GM21515 (cell line): Measurements from ENCODE around the gene DHRS2.

Experiments
- ATAC-seq: cut with Tn5 transposase; IDR thresholded peaks from one replicate; pipeline ENCODE4 v1.9.1; 2021; ENCODE audit not compliant: unreplicated experiment

Gene DHRS2

DNA sequence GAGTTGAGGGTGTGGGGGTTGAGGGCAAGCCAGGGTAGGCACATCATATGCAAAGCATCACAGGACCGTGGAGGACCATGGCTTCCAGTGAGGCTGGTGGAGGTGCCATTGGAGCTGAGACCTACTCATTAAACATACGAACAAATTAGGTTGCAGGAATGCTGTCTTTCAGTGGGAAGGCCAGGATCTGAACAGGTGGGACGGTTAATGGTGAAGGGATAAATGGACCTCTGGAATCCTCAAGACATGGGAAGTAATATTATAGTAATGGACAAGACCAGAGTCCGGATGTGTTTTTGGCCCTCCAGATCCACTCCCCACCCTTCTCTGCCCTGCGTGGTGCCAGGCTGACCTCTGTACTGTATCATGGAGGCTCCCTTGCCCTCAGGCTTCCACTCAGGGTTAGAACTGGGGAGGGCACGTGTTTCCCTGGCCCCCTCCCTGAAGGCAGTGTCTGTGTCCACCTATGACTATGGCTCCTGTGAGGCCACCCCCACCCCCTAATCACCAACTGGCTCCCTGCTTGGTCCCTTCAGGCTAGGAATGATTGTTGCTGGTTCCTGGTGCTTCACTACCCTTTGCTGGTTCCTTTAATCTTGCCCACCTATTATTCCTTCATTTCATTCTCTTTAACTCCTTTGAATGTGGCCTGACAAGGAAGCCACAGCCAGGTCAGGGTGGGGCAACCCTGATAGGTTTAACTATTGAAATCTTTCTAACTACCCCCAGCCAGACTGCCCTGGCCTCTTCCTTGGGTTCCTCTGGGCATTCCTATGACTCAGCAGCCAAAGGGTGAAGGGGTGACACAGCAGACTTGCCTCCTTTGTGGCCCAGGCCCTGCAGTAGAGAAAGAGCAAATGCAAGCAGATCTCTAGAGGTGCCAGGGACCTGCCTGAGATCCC, 10.7 kb downstream of the DHRS2 start:
- ATAC-seq: no peak

DNA sequence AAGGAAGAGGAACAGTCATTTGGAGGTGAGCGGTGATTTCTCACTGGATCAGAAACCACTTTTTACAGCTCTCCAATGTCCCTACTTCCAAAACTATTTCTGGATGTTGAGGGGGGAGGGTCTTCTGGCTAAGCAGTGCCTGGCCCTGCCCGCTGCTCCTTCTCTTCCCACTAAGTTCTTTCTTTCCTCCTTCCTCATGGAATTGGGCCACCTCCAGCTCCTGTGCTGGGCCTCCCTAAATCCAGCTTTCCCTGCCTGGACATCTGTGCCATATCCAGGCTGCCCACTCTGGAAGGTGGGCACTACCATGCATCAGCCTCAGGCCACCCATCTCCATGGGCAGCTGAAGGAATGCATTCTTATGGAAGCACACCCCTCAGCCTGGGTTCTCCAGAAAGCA, 11.5 kb downstream of the DHRS2 start:
- ATAC-seq: no peak

DNA sequence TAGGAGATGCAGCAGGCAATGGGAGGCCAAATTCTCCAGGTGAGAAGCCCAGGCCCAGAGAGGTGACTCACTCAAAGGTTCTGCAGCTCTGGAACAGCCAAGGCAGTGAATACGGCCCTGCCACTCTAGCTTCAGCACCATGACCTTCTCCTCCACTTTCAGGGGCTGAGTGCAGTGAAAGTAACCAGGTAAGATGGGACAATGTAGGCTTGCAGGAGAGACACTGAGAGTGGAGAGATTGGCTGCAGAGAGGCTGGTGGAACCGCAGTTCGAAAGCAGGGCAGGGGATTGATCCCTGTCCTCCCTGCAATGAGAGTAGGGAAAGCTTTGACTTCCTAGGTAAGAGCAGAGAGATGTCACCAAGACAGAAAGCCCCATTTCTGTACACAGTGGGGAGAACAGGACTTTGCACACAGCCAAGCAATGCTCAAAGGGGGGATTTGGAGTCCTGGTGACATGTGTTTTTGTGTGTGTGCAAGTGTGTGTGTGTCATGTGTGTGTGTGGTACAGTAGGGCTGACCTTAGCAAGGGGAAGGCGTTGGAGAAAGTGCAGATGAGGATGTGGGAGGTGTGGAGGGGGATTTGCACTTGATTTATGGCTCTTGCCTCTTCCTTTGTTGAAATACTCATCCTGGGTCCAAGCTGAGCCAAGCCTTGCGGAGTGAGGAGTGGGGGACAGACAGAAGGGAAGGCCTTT, 12.7 kb downstream of the DHRS2 start:
- ATAC-seq: no peak

DNA sequence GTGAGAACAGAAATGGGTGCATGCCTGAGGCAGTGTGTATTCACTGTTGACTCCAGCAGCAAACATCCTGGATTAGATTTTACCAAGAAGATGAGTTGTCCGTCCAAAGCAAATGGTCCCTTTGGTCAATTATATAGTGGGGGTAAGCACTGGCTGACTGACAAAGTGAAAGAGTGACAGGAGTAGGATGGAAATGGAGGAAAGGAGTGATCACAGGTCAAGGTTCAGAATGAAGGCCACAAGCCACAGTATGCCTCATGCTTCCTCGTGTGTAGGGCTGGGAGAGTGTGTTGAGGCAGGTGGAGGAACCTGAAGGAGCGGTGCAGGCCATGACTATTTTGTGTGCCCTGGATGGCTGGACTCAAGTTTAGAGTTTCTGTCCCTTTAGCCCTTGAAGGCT, 14.3 kb downstream of the DHRS2 start:
- ATAC-seq: no peak

DNA sequence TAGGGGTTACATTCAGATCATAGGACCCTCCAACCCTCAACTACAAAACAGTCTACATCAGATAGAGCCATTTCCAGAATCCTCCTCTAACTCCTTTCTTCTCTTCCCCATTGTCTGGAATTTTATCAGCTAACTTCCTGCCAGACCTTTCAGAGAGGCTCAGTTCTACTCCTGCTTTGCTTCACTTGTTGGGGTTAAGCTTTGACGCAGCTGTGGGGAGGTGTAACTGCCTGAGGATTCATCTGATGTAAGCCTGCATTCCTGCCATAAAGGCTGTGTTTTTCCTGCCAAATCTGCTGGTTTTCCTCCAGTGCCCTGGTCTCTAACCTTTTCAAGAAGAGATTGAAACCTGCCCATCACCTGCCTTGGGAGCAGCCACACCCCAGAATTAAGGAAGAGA, 16.9 kb downstream of the DHRS2 start:
- no peak for ATAC-seq

DNA sequence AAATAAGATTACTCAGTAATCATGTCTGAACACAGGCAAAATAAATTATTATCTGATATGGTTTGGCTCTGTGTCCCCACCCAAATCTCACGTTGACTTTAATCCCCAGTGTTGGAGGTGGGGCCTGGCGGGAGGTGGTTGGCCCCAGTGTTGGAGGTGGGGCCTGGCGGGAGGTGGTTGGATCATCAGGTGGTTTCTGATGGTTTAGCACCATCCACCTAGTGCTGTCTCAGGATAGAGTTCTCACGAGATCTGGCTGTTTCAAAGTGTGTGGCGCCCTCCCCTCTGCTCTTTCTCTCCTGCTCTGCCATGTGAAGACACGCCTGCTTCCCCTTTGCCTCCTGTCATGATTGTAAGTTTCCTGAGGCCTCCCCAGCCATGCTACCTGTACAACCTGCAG, 18.1 kb downstream of the DHRS2 start:
- no peak for ATAC-seq

DNA sequence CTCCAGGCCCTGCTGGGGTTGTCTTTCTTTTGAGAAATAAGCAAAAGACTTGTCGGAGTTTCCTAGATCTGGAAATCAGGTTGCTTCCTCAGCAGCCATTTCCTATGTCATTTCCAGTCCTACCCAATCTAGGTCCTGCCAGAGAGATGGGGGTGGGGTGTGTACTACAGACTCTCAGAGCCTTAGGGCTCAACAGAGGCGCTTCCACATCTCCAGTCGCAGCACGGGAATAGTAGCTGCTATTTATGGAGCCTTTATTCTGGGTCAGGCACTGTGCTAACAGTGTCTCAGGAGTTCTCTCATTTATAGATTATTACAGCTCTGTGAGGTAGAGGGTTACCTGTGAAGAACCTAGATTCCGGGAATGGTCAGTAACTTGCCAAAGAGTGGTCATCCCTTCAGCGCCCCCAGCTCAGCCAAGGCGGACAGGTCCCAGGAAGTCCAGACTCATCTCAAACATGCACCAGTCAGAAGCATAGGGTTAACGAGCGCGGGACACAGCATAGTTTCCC, 21.9 kb downstream of the DHRS2 start:
- ATAC-seq: no peak

DNA sequence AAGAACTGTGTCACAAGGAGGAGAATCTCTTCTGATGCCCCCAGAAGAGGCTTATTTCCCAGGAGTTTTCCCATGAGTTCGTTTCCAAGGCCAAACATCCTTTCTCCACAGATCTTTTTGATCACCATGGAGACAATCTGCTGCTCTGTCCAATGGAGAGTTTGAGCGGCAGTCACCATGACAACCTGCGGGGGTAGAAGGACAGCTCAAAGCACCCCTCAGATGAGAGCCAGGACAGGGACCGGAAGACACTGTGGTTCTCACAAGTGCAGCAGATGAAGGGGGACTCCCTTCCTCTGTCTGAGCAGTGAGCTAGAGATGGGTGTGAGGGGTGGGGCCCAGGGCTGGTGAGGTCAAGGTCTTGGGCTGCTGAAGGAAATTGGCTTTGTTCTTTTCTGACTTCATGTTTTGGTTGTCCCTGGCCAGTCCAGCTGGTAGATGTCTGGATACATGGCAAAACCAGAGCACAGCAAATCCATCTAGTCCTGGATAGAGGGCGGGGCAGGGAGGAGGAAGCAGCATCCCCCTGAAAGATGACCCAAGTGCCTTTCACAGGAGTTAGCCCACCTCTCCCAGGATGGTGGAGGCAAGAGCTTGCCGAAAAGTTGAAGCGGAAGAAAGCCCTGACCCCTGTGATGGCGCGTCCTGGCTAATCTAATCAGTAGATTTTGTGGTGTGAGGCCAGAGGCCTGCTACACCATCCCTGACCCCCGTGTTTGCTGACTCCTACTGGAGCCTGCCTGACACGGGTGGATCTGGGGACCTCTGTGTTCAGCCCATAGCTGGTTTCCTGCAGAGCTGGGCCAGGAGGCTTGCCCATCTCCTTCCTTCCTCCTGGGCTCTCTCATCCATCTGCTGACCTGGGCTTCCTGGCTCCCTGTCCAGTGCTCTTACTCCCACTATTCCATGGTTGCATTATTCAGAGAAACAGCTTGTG, 24.4 kb downstream of the DHRS2 start:
- ATAC-seq: no peak

DNA sequence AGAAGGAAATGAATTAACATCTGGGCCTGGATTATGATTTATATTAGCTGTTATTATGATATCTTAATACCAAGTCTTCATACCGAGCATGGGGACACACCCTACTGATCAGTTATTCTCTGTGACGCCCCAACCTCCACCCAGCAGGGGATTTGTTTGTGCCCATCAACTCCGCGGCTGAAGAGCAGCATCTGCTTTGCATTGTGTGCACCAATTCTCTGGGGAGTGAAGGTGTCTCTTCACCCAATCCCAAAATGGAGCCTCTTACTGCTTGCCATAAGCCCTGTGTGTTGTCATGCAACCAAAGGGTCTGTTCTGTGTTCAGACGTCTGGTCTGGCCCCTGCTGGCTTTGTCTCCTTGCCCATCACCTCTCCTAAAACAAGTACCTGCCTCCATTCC, 25.4 kb downstream of the DHRS2 start:
- ATAC-seq: no peak

DNA sequence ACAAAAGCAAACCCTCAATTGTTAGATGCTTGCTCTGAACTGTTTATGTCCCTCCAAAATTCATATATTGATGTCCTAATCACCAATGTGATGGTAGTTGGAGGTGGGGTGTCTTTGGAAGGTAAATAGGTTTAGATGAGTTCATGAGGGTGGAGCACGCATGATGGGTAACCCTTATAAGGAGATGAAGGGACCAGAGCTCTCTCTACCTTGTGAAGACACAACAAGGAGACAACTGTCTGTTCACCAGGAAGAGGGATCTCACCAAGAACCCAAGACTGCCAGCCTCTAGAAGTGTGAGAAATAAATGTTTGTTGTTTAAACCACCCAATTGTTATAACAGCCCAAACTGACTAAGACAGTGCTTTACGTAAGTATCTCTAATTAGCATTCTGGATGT, 27.0 kb downstream of the DHRS2 start:
- no peak for ATAC-seq

DNA sequence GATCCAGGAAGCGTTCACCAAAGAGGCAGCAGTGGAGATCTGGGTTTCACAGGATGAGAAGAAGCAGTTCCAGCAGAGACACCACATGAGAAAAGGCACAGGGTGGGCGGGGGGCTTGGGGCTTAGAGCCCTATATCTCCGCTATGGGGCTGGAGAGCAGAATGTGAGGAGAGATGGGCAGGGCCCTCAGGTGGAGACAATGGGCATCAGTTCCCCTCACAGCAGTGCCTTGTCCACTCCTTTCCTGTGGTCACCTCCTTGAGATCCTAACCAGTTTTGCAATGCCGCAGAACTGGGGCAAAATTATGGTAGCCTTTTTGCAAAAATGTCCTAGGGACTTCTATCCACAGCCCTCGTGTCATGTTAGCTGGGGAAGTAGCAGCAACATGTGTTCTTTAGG, 27.5 kb downstream of the DHRS2 start:
- no peak for ATAC-seq

DNA sequence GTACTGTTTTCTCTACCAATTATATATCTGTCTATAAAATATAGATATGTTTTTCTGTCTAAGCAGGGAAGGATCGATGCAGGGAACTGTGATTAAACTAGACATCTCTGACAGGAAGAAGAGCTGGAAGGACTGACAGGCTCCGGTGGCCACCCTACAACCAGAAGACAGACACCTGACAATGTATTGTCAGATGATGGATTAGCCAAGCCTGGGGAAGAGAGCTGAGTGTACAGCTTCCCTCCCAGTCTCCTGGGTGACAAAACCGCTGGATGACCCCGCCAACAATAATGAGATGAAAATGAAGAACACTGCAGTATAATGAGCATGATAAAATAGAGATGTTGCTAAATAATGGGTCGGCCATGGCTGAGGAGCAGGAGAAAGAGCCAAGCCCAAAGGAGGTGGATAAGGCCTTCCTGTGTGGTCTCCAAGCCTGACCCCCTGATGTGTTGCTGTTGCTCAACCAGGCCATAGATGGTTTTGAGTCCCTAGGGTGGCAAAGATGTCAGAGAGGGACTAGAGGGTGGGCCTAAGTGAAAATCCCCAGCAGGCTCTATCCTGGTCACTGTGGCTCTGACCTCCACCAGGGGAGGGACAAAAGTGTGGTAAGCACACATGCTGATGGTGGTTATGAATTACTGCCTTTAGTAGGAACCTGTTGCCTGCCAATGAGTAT, 28.2 kb downstream of the DHRS2 start:
- ATAC-seq: no peak

DNA sequence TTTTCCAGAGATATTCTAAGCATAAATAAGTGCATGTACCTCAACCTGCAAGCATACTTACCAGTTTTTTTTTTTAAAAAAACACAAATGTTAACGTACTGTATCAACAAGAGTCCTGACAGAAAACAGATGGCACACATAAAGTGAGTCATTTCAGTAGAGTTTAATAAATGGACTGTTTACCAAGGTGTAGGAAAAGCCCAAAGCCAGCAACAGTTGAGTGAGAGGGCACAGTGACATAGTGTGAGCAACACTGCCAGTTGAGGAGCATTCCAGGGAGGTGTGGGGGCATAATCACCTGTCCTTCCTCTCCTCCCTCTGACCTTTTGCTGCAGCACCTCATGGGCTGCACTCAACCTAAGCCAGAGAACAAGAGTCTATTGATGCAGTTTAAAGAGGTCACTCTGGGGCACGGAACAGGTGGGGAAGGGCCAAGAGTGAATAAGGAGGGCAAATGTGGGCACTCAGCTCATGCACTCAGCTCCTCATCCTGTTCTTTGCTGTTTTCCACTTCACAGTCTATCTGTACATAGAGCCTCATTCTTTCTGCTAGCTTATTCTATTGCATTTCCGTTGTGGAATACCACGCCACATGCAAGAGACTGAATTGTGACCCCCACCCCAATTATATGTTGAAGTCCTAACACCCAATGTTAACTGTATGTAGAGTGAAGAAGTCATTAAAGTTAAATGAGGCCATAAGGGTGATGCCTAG, 29.3 kb downstream of the DHRS2 start:
- ATAC-seq: no peak

DNA sequence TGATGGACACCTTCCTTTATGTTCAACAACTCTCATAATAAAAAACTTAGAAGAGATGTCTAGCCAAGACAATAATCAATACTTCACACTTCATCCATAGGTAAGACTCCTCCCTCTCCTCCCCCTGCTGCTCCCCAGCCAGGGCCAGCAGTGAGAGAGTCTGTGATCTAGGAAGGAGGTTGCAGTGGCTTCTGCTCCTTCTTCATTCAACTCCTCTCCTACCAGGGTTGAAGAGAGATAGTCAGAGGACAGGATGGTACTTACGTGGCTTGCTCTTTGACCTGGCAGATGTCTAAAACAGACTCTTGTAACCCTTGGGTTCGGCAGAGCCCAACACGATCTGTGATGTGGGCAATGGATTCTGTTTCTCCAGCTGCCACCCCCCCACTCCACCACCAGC, 31.0 kb downstream of the DHRS2 start:
- no peak for ATAC-seq

DNA sequence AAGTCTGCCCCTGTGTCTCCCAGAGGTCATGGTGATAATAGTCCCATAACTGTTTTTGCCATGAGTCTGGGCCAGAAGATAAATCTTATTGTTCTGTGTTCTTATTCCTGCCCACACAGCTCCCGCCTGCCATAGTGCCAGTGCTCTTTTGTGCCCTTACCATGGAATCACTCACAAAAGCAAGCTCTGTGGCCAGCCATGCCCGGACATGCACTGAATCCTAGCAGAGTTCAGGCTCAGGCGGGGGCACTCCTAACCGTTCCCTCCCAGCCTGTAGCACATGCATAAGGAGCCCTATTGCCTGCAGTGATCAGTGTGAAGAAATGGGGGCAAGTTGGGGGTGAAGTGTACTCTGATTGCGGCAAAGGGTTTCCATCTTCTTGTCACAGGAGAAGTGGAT, 33.3 kb downstream of the DHRS2 start:
- ATAC-seq: no peak

DNA sequence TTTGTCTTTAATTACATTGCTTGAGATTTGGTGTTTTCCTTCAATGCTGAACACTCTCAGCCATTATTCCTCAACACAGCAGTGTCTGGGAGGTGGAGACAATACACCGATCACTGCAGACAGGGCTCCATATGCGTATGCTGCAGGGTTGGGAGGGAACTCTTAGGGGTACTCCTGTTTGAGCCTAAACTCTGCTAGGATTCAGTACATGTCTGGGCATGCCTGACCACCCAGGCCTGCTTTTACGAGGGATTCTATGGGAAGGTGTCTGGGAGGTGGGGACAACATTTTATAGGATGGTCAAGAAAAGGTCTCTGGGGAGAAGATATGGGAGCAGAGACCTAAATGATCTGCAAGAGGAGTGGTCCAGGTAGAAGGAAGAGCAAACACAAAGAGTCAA, 34.3 kb downstream of the DHRS2 start:
- no peak for ATAC-seq

DNA sequence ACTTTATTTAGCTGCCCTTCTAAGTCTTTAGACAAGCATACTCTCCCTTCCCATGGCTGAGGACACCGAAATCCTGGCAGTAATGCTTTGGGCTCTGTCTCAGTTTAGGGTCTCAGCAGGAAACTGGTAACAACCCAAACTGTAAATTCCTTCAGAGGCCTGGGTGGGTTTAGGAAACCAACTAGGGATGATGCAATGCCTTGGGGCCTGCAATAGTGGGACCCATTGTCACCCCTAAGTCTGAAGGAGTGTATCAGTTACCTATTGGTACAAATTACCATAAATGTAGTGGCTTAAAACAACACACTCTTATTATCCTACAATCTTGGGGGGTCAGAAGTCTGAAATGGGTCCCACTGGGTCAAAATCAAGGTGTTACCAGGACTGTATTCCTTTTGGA, 36.0 kb downstream of the DHRS2 start:
- no peak for ATAC-seq

DNA sequence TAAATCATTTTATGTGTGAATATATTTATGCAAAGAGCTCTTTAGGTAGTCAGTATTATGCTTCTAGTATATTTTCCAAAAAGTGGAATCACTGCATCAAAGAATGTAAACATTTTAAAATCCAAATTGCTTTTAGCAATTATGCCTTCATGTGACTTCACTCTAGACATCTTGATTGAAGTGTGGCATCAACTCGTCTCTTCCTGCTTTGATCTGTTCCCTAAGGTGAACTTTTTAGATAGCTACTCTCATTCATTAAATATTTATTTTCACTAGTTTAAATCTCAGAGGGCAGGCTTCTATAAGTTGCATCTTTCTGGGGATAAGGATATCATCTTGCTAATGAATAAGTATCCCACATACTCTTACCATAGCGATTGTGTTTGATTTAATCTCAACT, 39.2 kb downstream of the DHRS2 start:
- no peak for ATAC-seq

DNA sequence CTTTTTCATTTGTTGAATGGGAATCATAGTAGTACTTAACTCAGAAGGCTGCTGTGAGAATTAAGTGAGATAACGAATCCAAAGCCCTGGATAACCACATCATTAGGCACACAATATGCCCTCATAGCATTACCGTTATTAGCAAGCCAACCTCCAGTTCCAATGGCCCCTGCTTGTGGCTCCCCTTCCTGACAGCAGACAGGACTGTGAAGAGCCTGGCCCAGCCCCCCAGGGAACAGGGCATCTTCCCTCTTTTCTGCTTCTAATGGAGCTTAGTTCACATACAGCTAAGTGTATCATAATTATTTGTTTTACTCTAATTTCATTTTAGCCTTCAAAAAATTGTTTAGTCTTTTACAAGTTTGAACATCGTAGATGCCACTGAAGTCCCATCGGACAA, 39.7 kb downstream of the DHRS2 start:
- ATAC-seq: no peak

DNA sequence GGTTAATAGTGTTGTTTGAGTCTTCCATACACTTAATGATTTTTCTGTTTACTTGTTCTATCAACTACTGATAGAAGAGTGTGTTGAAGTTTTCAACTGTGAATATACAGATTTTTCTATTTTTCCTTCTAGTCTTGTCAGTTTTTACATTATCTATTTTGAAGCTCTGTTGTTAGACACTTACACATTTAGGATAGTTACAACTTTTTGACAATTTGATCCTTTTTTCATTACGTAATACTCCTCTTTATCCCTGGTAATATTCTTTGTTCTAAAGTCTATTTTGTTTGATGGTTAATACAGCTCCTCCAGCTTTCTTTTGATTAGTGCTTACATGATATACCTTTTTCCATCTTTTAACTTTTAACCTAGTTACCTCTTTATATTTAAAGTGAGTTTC, 45.2 kb downstream of the DHRS2 start:
- ATAC-seq: no peak
